Neural progenitor cell (in vitro differentiated cells): ENCODE results near the gene ABTB2.

Experiments
- EZH2 ChIP-seq: fragments of 200-600 bp; sonication (generic); IDR thresholded peaks from 2 replicates; pipeline ENCODE4 v1.6.1; 2017; ENCODE audit warnings: antibody characterized with exemption, mild to moderate bottlenecking, moderate library complexity
- TF ChIP-seq, protein P1 (sequence below): fragments of 200-600 bp; sonication (generic); IDR thresholded peaks from 2 replicates; pipeline ENCODE4 v1.5.1; 2017; ENCODE audit warnings: antibody characterized with exemption, mild to moderate bottlenecking

GRCh38 chr11:34251589-34251980, 106.2 kb downstream of the ABTB2 start:
- TF ChIP-seq, protein P1, sequence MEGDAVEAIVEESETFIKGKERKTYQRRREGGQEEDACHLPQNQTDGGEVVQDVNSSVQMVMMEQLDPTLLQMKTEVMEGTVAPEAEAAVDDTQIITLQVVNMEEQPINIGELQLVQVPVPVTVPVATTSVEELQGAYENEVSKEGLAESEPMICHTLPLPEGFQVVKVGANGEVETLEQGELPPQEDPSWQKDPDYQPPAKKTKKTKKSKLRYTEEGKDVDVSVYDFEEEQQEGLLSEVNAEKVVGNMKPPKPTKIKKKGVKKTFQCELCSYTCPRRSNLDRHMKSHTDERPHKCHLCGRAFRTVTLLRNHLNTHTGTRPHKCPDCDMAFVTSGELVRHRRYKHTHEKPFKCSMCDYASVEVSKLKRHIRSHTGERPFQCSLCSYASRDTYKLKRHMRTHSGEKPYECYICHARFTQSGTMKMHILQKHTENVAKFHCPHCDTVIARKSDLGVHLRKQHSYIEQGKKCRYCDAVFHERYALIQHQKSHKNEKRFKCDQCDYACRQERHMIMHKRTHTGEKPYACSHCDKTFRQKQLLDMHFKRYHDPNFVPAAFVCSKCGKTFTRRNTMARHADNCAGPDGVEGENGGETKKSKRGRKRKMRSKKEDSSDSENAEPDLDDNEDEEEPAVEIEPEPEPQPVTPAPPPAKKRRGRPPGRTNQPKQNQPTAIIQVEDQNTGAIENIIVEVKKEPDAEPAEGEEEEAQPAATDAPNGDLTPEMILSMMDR: no peak
- TF ChIP-seq EZH2: no peak
